Tibial nerve (tissue), 3 donors: ENCODE data around the gene NUP98.

ENCODE experiments used
- POLR2A ChIP-seq, 2 donors: fragments of 450-650 bp; IDR thresholded peaks; one replicate each; pipeline ENCODE4 v1.6.1; 2017; ENCODE audit warnings: antibody characterized with exemption in 2 of 2, mild to moderate bottlenecking in 2 of 2, moderate library complexity in 2 of 2
- TF ChIP-seq, protein P1 (sequence below), 5 experiments: fragments of 200-600 bp in 3 of 5; fragments of 450-650 bp in 2 of 5; sonication (generic) in 3 of 5; IDR thresholded peaks; one replicate each; pipeline ENCODE4 v1.5.1; 2016 to 2019; ENCODE audit warnings: antibody characterized with exemption in 5 of 5, mild to moderate bottlenecking in 3 of 5, moderate library complexity in 2 of 5

DNA sequence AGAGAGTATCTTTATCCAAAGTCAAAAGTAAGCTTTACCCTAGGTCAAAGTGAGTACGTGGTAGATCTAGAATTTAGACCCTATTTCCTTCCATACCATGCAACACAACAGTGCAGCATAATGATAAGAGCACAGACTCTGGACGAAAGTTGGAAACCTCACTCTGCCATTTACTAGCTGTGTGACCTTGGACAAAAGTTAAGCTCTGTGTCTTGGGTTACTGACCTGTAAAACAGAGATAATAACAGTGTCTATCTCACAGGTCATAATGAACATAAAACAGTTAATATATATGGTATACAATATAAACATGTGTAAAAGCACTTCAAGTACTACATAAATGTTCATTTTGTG, 112.6 kb downstream of the NUP98 start:
- TF ChIP-seq POLR2A (IDR thresholded peaks at IDR 0.05): no peak
- TF ChIP-seq, protein P1, sequence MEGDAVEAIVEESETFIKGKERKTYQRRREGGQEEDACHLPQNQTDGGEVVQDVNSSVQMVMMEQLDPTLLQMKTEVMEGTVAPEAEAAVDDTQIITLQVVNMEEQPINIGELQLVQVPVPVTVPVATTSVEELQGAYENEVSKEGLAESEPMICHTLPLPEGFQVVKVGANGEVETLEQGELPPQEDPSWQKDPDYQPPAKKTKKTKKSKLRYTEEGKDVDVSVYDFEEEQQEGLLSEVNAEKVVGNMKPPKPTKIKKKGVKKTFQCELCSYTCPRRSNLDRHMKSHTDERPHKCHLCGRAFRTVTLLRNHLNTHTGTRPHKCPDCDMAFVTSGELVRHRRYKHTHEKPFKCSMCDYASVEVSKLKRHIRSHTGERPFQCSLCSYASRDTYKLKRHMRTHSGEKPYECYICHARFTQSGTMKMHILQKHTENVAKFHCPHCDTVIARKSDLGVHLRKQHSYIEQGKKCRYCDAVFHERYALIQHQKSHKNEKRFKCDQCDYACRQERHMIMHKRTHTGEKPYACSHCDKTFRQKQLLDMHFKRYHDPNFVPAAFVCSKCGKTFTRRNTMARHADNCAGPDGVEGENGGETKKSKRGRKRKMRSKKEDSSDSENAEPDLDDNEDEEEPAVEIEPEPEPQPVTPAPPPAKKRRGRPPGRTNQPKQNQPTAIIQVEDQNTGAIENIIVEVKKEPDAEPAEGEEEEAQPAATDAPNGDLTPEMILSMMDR (IDR thresholded peaks at IDR 0.05): no peak
